GM19238 (cell line): ENCODE measurements around the gene LAX1.
A peak's percentile ranks its signal among the peaks of the same experiment; 100 is the strongest.
"Not testable (repeated sequence)": the region's sequence is repeated elsewhere in the genome, so short reads cannot be mapped to it uniquely, and the experiment has no call there.

Source experiments
- DNase-seq: peaks from one replicate; pipeline ENCODE4 v3.0.0; 2011; ENCODE audit warnings: low spot score; ENCODE audit not compliant: insufficient read length

LAX1 gene

GRCh38 chr1:203765029-203765837, at the start of gene LAX1:
Gene LAX1 (plus strand): TSS chr1:203765183. CDS start chr1:203765566, 383 bp downstream.
- peak; percentile 34 for DNase-seq

GRCh38 chr1:203717120-203717519, 47.9 kb upstream of the LAX1 start:
- DNase-seq, result no peak

GRCh38 chr1:203720242-203720641, 44.7 kb upstream of the LAX1 start:
- DNase-seq, result no peak

GRCh38 chr1:203722909-203723308, 42.1 kb upstream of the LAX1 start:
- no peak for DNase-seq

- no peak for DNase-seq
These were observed 38.5 kb upstream of the LAX1 start for GRCh38 chr1:203726417-203726867.

GRCh38 chr1:203733009-203733863, 31.7 kb upstream of the LAX1 start:
- no peak for DNase-seq

GRCh38 chr1:203742436-203742835, 22.5 kb upstream of the LAX1 start:
- DNase-seq, result no peak

GRCh38 chr1:203743091-203743571, 21.9 kb upstream of the LAX1 start:
- no peak for DNase-seq

GRCh38 chr1:203744075-203744972, 20.7 kb upstream of the LAX1 start:
- DNase-seq, result peak; percentile 21

- DNase-seq, result no peak
These were observed 18.7 kb upstream of the LAX1 start for GRCh38 chr1:203746281-203746680.

- no peak for DNase-seq
These were observed 13.9 kb upstream of the LAX1 start for GRCh38 chr1:203751051-203751450.

GRCh38 chr1:203751618-203752361, 13.2 kb upstream of the LAX1 start:
- not testable (repeated sequence) for DNase-seq

GRCh38 chr1:203754455-203754864, 10.5 kb upstream of the LAX1 start:
- DNase-seq, result no peak

- DNase-seq, result no peak
These were observed 8.9 kb upstream of the LAX1 start for GRCh38 chr1:203756036-203756435.

- not testable (repeated sequence) for DNase-seq
These were observed 6.2 kb upstream of the LAX1 start for GRCh38 chr1:203758749-203759148.

- DNase-seq, result no peak
These were observed 4.5 kb upstream of the LAX1 start for GRCh38 chr1:203760506-203760905.

GRCh38 chr1:203761958-203762357, 3.0 kb upstream of the LAX1 start:
- not testable (repeated sequence) for DNase-seq

- no peak for DNase-seq
These were observed 1.5 kb upstream of the LAX1 start for GRCh38 chr1:203763505-203763904.

- no peak for DNase-seq
These were observed 616 bp upstream of the LAX1 start for GRCh38 chr1:203764105-203765028.
